OCI-LY7 (cell line): ENCODE results near the gene EXOC4.

Experiments
- CTCF ChIP-seq: fragments of 200-600 bp; sonication (generic); conservative IDR thresholded peaks from 2 replicates; pipeline ENCODE4 v1.5.1; 2014; ENCODE audit warnings: mild to moderate bottlenecking, antibody characterized with exemption, low read length, moderate library complexity, mixed read lengths
- EZH2phosphoT487 ChIP-seq: fragments of 200-600 bp; sonication (generic); IDR thresholded peaks from 2 replicates; pipeline ENCODE4 v1.6.1; 2018; ENCODE audit warnings: low read depth, borderline replicate concordance, mild to moderate bottlenecking, mixed run types, antibody characterized with exemption, low read length, moderate library complexity, mixed read lengths

- TF ChIP-seq CTCF, result no peak
- no peak for TF ChIP-seq EZH2phosphoT487
Measured at GRCh38 chr7:133509822-133510221, 256.9 kb downstream of the EXOC4 start.
